ENCODE measurements around the gene ECE1.

ECE1 gene

DNA sequence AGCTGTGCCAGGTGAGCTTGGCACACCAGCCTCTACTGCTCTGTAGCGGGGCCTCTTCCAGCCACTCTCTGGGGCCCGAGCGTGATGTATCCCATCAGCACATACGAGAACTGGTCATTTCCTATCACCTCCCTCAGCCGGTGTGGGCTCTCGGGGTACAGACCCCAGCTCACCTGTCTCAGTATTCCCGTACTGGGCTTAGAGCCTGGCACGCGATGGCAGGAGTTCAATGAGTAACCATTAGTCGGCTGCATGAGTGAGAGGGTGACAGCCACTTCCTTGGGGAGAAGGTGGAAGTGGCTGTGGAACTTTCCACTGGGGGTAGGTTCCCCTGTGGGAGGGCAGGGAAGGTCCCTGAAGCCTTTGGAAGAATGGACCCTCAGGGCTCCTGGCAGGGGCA is 46.1 kb downstream of the ECE1 start:
- DNase-seq (ENCODE audit: extremely low read depth, low read depth) = no peak
- no peak for TF ChIP-seq CTCF (IDR thresholded peaks at IDR 0.05; ENCODE audit: low read depth, low read length)

DNA sequence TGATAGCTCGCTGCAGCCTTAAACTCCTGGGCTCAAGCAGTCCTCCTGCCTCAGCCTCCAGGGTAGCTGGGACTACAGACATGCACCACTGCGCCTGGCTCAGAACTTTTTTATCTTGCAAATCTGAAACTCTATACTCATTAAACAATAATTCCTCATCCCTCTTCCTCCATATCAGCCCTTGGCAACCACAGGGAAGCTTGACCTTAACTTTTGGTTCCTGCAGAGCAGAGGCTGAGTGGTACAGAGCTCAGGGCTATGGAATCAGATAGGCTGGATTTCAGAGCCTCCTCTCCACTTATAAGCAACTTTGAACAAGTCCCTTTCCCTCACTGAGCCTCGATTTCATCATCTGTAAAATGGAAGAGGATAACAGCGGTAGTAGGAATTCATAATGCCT is 47.4 kb downstream of the ECE1 start:
- no peak for DNase-seq (ENCODE audit: extremely low read depth, low read depth)
- TF ChIP-seq CTCF (IDR thresholded peaks at IDR 0.05; ENCODE audit: low read depth, low read length) = no peak

- no peak for TF ChIP-seq CTCF (IDR thresholded peaks at IDR 0.05; ENCODE audit: low read depth, low read length)
- DNase-seq (ENCODE audit: extremely low read depth, low read depth) = no peak
These were observed 48.3 kb downstream of the ECE1 start for GRCh38 chr1:21241771-21242581.

DNA sequence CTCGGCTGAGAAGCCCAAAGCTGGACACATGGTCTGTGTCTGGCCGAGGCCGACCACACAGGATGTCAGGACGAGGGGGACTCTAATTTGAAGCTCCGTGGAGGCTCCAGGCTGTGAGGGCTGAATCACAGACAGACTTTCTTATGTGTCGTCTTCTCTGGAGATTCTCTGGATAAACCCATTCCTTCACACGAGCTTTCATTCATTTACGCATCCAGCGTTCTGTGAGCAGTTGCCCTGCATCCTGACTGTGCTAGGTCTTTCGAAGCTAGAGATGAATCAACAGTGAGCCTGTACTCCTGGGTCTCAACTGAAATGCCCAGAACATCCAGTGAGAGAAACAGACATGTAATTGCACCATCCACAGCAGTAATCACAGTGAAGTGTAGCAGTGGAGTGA is 49.6 kb downstream of the ECE1 start:
- DNase-seq (ENCODE audit: extremely low read depth, low read depth) = no peak
- TF ChIP-seq CTCF (IDR thresholded peaks at IDR 0.05; ENCODE audit: low read depth, low read length) = no peak

DNA sequence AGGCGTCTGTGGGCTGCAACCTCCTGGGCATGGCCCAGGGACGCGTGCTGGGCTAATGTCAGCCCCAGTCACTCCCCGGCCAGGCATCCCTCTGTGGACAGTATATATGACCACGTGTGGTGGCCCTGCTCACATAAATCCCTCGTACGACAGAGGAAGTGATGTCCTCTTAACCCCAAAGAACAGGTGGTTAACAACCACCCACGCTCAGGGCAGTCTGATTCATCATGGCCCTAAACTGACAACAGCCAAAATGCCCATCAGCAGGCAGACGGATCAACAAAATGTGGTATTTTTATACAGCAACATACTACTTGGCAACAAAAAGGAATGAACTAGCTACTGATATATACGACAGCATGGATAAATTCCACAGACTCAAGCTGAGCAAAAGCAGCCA is 51.0 kb downstream of the ECE1 start:
- TF ChIP-seq CTCF (IDR thresholded peaks at IDR 0.05; ENCODE audit: low read depth, low read length) = no peak
- DNase-seq (ENCODE audit: extremely low read depth, low read depth) = no peak

- DNase-seq (ENCODE audit: extremely low read depth, low read depth) = no peak
- TF ChIP-seq CTCF (IDR thresholded peaks at IDR 0.05; ENCODE audit: low read depth, low read length) = no peak
These were observed 52.0 kb downstream of the ECE1 start for GRCh38 chr1:21238141-21238800.

DNA sequence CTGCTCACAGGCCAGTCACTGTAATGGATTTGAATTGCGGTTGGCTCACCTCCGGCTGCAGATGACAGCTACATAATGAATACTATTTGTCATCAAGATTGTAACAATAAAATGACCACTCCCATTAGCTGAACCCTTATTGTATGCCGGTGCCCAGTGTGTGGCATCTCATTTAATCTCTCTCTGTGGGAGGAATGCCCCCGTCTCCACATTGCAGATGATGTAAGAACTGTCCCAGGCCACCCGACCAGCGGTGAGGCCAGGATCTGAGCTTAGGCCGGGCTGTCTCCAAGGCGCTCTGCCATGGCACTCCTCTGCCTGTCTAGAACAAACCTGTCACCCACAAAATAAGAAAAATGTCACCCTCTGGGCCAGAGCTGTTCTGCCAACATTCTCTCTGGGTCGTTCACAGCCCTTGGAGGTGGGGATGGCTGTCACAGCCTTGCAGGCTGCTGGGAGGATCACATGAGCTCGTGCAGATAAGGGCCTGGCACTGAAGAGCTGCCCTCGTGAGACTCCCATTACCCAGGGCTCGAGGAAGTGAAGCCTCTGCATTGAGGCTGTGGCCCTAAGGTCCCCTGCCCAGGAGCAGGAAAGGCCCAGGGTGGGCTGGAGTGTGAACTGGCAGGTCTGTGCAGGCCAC is 52.7 kb downstream of the ECE1 start:
- no peak for TF ChIP-seq CTCF (IDR thresholded peaks at IDR 0.05; ENCODE audit: low read depth, low read length)
- no peak for DNase-seq (ENCODE audit: extremely low read depth, low read depth)
